H1 (cell line): ENCODE results near the gene IPO13. TPM values are rescaled to one million over a fixed set of nuclear protein-coding genes. Genes with fewer than 3 reads are reported as not detected.

Source experiments
- ASH2L ChIP-seq: fragments of 200-600, 300-600 bp; sonication (generic); IDR thresholded peaks from one replicate; pipeline ENCODE4 v1.7.1; 2017; ENCODE audit warnings: low read length
- ATF2 ChIP-seq: IDR thresholded peaks from 2 replicates; pipeline ENCODE4 v1.6.1; 2012; ENCODE audit warnings: low read length, inconsistent platforms
- BACH1 ChIP-seq: IDR thresholded peaks from 2 replicates; pipeline ENCODE4 v1.6.1; 2012; ENCODE audit warnings: low read length, improper control_type of control experiment
- BCL11A ChIP-seq, 2 experiments: IDR thresholded peaks; one replicate each; pipeline ENCODE4 v1.6.1; 2011; ENCODE audit warnings: low read depth in 2 of 2, low read length in 2 of 2, mild to moderate bottlenecking in 2 of 2
- FOSL1 ChIP-seq: IDR thresholded peaks from 2 replicates; pipeline ENCODE4 v1.6.1; 2011; ENCODE audit warnings: mild to moderate bottlenecking, low read depth, low read length, moderate library complexity; ENCODE audit not compliant: insufficient read depth
- HDAC2 ChIP-seq, 2 experiments: fragments of 300-600 bp in 1 of 2; sonication (generic) in 1 of 2; IDR thresholded peaks; 2 replicates each; pipeline ENCODE4 v1.6.1; 2011 to 2012; ENCODE audit warnings: low read depth in 2 of 2, low read length in 2 of 2, mild to moderate bottlenecking in 2 of 2, moderate library complexity in 2 of 2, borderline replicate concordance in 1 of 2, inconsistent platforms in 1 of 2
- KDM4A ChIP-seq: IDR thresholded peaks from one replicate; pipeline ENCODE4 v1.7.1; 2012; ENCODE audit warnings: low read depth, mild to moderate bottlenecking, moderate library complexity, low read length, inconsistent platforms; ENCODE audit not compliant: severe bottlenecking
- KDM5A ChIP-seq: fragments of 200-600 bp; IDR thresholded peaks from 2 replicates; pipeline ENCODE4 v1.7.1; 2012; ENCODE audit warnings: mild to moderate bottlenecking, low read length, inconsistent platforms, mixed read lengths
- MAFK ChIP-seq: IDR thresholded peaks from 2 replicates; pipeline ENCODE4 v1.6.1; 2012; ENCODE audit warnings: low read depth, mild to moderate bottlenecking, improper control_type of control experiment, low read length
- MAX ChIP-seq: IDR thresholded peaks from 2 replicates; pipeline ENCODE4 v1.6.1; 2012; ENCODE audit warnings: inconsistent platforms
- NANOG ChIP-seq: IDR thresholded peaks from 2 replicates; pipeline ENCODE4 v1.6.1; 2011; ENCODE audit warnings: low read length, low read depth, mild to moderate bottlenecking, inconsistent platforms; ENCODE audit not compliant: insufficient read depth, poor library complexity, severe bottlenecking
- RAD21 ChIP-seq, 2 experiments: IDR thresholded peaks in 1 of 2; conservative IDR thresholded peaks in 1 of 2; 2 replicates each; pipeline ENCODE4 v1.6.1; 2011; ENCODE audit warnings: low read depth in 2 of 2, low read length in 2 of 2, improper control_type of control experiment in 1 of 2, inconsistent platforms in 1 of 2, mild to moderate bottlenecking in 1 of 2, moderate library complexity in 1 of 2
- SIRT6 ChIP-seq: IDR thresholded peaks from one replicate; pipeline ENCODE4 v1.7.1; 2012; ENCODE audit warnings: low read length, inconsistent platforms
- TAF1 ChIP-seq: IDR thresholded peaks from 2 replicates; pipeline ENCODE4 v1.6.1; 2011; ENCODE audit warnings: mild to moderate bottlenecking, low read depth, low read length
- TAF7 ChIP-seq: optimal IDR thresholded peaks from 2 replicates; pipeline ENCODE3; 2011; ENCODE audit warnings: low read depth, mild to moderate bottlenecking, inconsistent platforms, low read length, moderate library complexity, borderline replicate concordance
- TBP ChIP-seq: IDR thresholded peaks from 2 replicates; pipeline ENCODE4 v1.6.1; 2011; ENCODE audit warnings: low read depth, low read length, improper control_type of control experiment
- TCF12 ChIP-seq: IDR thresholded peaks from 2 replicates; pipeline ENCODE4 v1.6.1; 2011; ENCODE audit warnings: low read depth, mild to moderate bottlenecking, low read length
- TEAD4 ChIP-seq: IDR thresholded peaks from 2 replicates; pipeline ENCODE4 v1.6.1; 2012; ENCODE audit warnings: low read depth, low read length, inconsistent platforms, mixed read lengths
- YY1 ChIP-seq: IDR thresholded peaks from 2 replicates; pipeline ENCODE4 v1.6.1; 2011; ENCODE audit warnings: low read depth, mild to moderate bottlenecking, low read length
- polyA plus RNA-seq, 7 experiments: library from polyadenylated mRNA; depleted of rRNA in 3 of 7; stranded (reverse) in 5 of 7; unstranded in 2 of 7; fragments of >200 nt in 5 of 7; fragments of 200-250 nt in 2 of 7; gene quantifications; 1 replicate in 5 of 7; 2 replicates in 1 of 7; 4 replicates in 1 of 7; pipeline versions ENCODE4 v1.2.1 to v1.2.3, GENCODE V29; 2011 to 2013; ENCODE audit warnings: missing spikeins in 2 of 7, mixed read lengths in 2 of 7
- total RNA-seq: library from RNA; stranded (reverse); fragmentation: NEBNext Ultra II Directional; extraction: Animal tissue kit (Norgen Biotek cat#: 25700); gene quantifications from 2 replicates; pipeline ENCODE4 v1.2.1, GENCODE V29; 2021
- TF ChIP-seq, protein P1 (sequence below): IDR thresholded peaks from 2 replicates; pipeline ENCODE4 v1.6.1; 2011; ENCODE audit warnings: low read length, improper control_type of control experiment

IPO13 gene
- total and polyA plus RNA-seq, 2 of the 8 experiments (the other 6 are each of a cell fraction or from before 2014, with no cell fraction given) = 23.0 to 27.0 TPM

GRCh38 chr1:43934101-43934985 lies 12.4 kb upstream of the IPO13 start (continued):
- no peak for TF ChIP-seq KDM4A
- no peak for TF ChIP-seq NANOG
- TF ChIP-seq RAD21 (IDR thresholded peaks at IDR 0.05 in 1 of 2, conservative IDR thresholded peaks at IDR 0.05 in 1 of 2; ENCODE audit: low read depth in 2 of 2, low read length in 2 of 2) = peak; percentile 92 to 97
- peak; percentile 39; the same call in 1 of the 2 replicates for TF ChIP-seq MAX
- TF ChIP-seq TEAD4 = peak; percentile 75
- peak; percentile 36; the same call in 1 of the 2 replicates for TF ChIP-seq TAF1
- TF ChIP-seq TAF7 = no peak
- no peak for TF ChIP-seq FOSL1
- TF ChIP-seq TBP = no peak; the same call in 1 of the 2 replicates
- no peak for TF ChIP-seq SIRT6
- 0 out of 2 replicates have a peak, but pooled peaks have one; percentile 33 for TF ChIP-seq TCF12
- no peak for TF ChIP-seq ASH2L
- no peak for TF ChIP-seq BACH1
- TF ChIP-seq YY1 = peak; percentile 79; the same call in 1 of the 2 replicates
- TF ChIP-seq MAFK = no peak
- no peak for TF ChIP-seq HDAC2 (IDR thresholded peaks at IDR 0.05; ENCODE audit: borderline replicate concordance in 1 of 2, low read depth in 2 of 2, low read length in 2 of 2)
- peak; percentile 69; the same call in 1 of the 2 replicates for TF ChIP-seq ATF2
- no peak for TF ChIP-seq BCL11A (IDR thresholded peaks at IDR 0.05; ENCODE audit: low read depth in 2 of 2, low read length in 2 of 2)
- TF ChIP-seq, protein P1, sequence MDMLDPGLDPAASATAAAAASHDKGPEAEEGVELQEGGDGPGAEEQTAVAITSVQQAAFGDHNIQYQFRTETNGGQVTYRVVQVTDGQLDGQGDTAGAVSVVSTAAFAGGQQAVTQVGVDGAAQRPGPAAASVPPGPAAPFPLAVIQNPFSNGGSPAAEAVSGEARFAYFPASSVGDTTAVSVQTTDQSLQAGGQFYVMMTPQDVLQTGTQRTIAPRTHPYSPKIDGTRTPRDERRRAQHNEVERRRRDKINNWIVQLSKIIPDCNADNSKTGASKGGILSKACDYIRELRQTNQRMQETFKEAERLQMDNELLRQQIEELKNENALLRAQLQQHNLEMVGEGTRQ = no peak
- no peak for TF ChIP-seq KDM5A
